K562 (cell line): ENCODE measurements around the gene RNU6-7. TPM values are rescaled to one million over a fixed set of nuclear protein-coding genes. Genes with fewer than 3 reads are reported as not detected.

Experiments
- AFF1 ChIP-seq, 2 experiments: fragments of 450-650 bp; IDR thresholded peaks; 2 replicates each; pipeline ENCODE4 v1.6.1; 2018; ENCODE audit warnings: mild to moderate bottlenecking in 2 of 2, low read depth in 1 of 2; ENCODE audit not compliant: partially characterized antibody in 2 of 2
- ATF7 ChIP-seq: fragments of 450-650 bp; IDR thresholded peaks from 2 replicates; pipeline ENCODE4 v1.7.1; 2014; ENCODE audit warnings: mild to moderate bottlenecking, moderate library complexity
- CREB1 ChIP-seq, 2 experiments: sonication (generic) in 1 of 2; formaldehyde crosslinking in 1 of 2; IDR thresholded peaks; 2 replicates each; pipeline versions ENCODE4 v1.6.1 to v1.8.0; 2012 to 2022; ENCODE audit warnings: inconsistent platforms in 1 of 2, mild to moderate bottlenecking in 1 of 2, missing genetic modification reagents in 1 of 2, moderate library complexity in 1 of 2
- CREB3L1 ChIP-seq: fragments of 450-650 bp; IDR thresholded peaks from 2 replicates; pipeline ENCODE4 v1.6.1; 2014; ENCODE audit warnings: low read depth, mild to moderate bottlenecking, moderate library complexity, borderline replicate concordance
- HDAC2 ChIP-seq: fragments of 450-650 bp; IDR thresholded peaks from 2 replicates; pipeline ENCODE4 v1.6.1; 2016; ENCODE audit warnings: mild to moderate bottlenecking
- HNRNPLL ChIP-seq: fragments of 200-400 bp; formaldehyde crosslinking; IDR thresholded peaks from 2 replicates; pipeline ENCODE4 v1.6.1; 2017; ENCODE audit warnings: low read length, low read depth, mild to moderate bottlenecking; ENCODE audit not compliant: poor library complexity, severe bottlenecking
- POLR2A ChIP-seq: fragments of 450-650 bp; conservative IDR thresholded peaks from 2 replicates; pipeline ENCODE4 v1.6.1; 2016
- POLR2H ChIP-seq: IDR thresholded peaks from 2 replicates; pipeline ENCODE4 v1.6.1; 2016; ENCODE audit warnings: missing genetic modification characterization, low read depth, mild to moderate bottlenecking, control low read depth, missing compliant biosample characterization, moderate library complexity
- RBM39 ChIP-seq: fragments of 200-400 bp; formaldehyde crosslinking; optimal IDR thresholded peaks from 2 replicates; pipeline ENCODE3; 2018; ENCODE audit warnings: low read depth, low read length
- SNAPC5 ChIP-seq: fragments of 250-450 bp; sonication (Bioruptor Pico); IDR thresholded peaks from 2 replicates; pipeline ENCODE4 v1.8.0; 2021; ENCODE audit warnings: moderate library complexity, mild to moderate bottlenecking, inconsistent platforms
- SOX6 ChIP-seq: fragments of 450-650 bp; IDR thresholded peaks from 2 replicates; pipeline ENCODE4 v1.6.1; 2014; ENCODE audit warnings: mild to moderate bottlenecking
- SUPT5H ChIP-seq: fragments of 450-650 bp; IDR thresholded peaks from 2 replicates; pipeline ENCODE4 v1.6.1; 2016
- TAF9B ChIP-seq: fragments of 450-650 bp; IDR thresholded peaks from 2 replicates; pipeline ENCODE4 v1.6.1; 2018; ENCODE audit warnings: mild to moderate bottlenecking; ENCODE audit not compliant: partially characterized antibody
- TEAD4 ChIP-seq, 2 experiments: sonication (generic) in 1 of 2; formaldehyde crosslinking in 1 of 2; IDR thresholded peaks; 2 replicates each; pipeline versions ENCODE4 v1.6.1 to v1.8.0; 2012 to 2022; ENCODE audit warnings: borderline replicate concordance in 1 of 2, inconsistent platforms in 1 of 2, low read length in 1 of 2, mild to moderate bottlenecking in 1 of 2, missing genetic modification reagents in 1 of 2
- ZMIZ1 ChIP-seq, 2 experiments: fragments of 150-350 bp in 1 of 2; IDR thresholded peaks; 2 replicates each; pipeline ENCODE4 v1.6.1; 2012 to 2016; ENCODE audit warnings: low read depth in 2 of 2, low read length in 2 of 2, mild to moderate bottlenecking in 1 of 2, moderate library complexity in 1 of 2
- ZNF253 ChIP-seq: fragments of 250-450 bp; sonication (Bioruptor Pico); conservative IDR thresholded peaks from 2 replicates; pipeline ENCODE4 v1.6.1; 2021; ENCODE audit warnings: mild to moderate bottlenecking
- ZNF830 ChIP-seq: fragments of 250-450 bp; sonication (Bioruptor Pico); IDR thresholded peaks from 2 replicates; pipeline ENCODE4 v1.5.0; 2021; ENCODE audit warnings: mild to moderate bottlenecking
- polyA plus RNA-seq, 8 experiments: library from polyadenylated mRNA; depleted of rRNA in 4 of 8; stranded (reverse) in 5 of 8; unstranded in 3 of 8; fragments of >200 nt; fragmentation: Nextera tagmentation in 2 of 8; fragmentation: Illumina TruSeq in 1 of 8; extraction: Ambion mirVana in 2 of 8; extraction: Trizol in 1 of 8; gene quantifications; 2 replicates each; pipeline versions ENCODE4 v1.2.1 to v1.2.3, GENCODE V29; 2011 to 2014; ENCODE audit warnings: inconsistent platforms in 1 of 8, missing spikeins in 1 of 8
- total RNA-seq, 7 experiments: library from RNA; depleted of rRNA in 6 of 7; stranded (reverse); fragments of >200 nt in 6 of 7; fragmentation: Illumina TruSeq in 2 of 7; extraction: Trizol in 2 of 7; gene quantifications; 2 replicates each; pipeline versions ENCODE4 v1.2.1 to v1.2.3, GENCODE V29; 2011 to 2021; ENCODE audit warnings: low replicate concordance in 1 of 7

Gene RNU6-7
- total and polyA plus RNA-seq, 9 of the 15 experiments (the other 6 are each of a cell fraction or from before 2014, with no cell fraction given), result not detected

GRCh38 chr14:32202998-32203882, 1.4 kb downstream of the RNU6-7 start, which contains the start of gene RNU6-8 (continued):
- no peak for TF ChIP-seq CREB3L1
- TF ChIP-seq POLR2A, result peak; percentile 54; the same call in 1 of the 2 replicates
- TF ChIP-seq CREB1 (IDR thresholded peaks at IDR 0.05), result peak; percentile 18; the same call in 1 of the 2 replicates
- TF ChIP-seq CREB1 (CRISPR knock-in tag; IDR thresholded peaks at IDR 0.05), result no peak
- peak; percentile 99 for TF ChIP-seq POLR2H
- TF ChIP-seq ZNF830 (CRISPR knock-in tag), result no peak
- peak; percentile 50 for TF ChIP-seq ATF7
- peak; percentile 12 for TF ChIP-seq TAF9B
- no peak for TF ChIP-seq ZNF253
- TF ChIP-seq SNAPC5 (CRISPR knock-in tag), result peak; percentile 93
- TF ChIP-seq HDAC2, result peak; percentile 40; the same call in 1 of the 2 replicates
- TF ChIP-seq AFF1 (IDR thresholded peaks at IDR 0.05; ENCODE audit: low read depth in 1 of 2, partially characterized antibody in 2 of 2), result peak; percentile 26 to 89
- no peak for TF ChIP-seq RBM39
- no peak for TF ChIP-seq ZMIZ1 (IDR thresholded peaks at IDR 0.05; ENCODE audit: low read depth in 2 of 2, low read length in 2 of 2)
- TF ChIP-seq SUPT5H, result no peak
- peak; percentile 64 for TF ChIP-seq TEAD4 (IDR thresholded peaks at IDR 0.05; ENCODE audit: low read length)
- no peak for TF ChIP-seq TEAD4 (CRISPR knock-in tag; IDR thresholded peaks at IDR 0.05; ENCODE audit: borderline replicate concordance)
- peak; percentile 98 for TF ChIP-seq HNRNPLL
- 0 out of 2 replicates have a peak, but pooled peaks have one; percentile 4 for TF ChIP-seq SOX6
